WTC11 (cell line): ENCODE data around the gene PLCD4. TPM values are rescaled to one million over a fixed set of nuclear protein-coding genes. Genes with fewer than 3 reads are reported as not detected.

Experiments used
- ATAC-seq: fragments of 200-7000 bp; cut with Tn5 transposase; 2 replicates; pipeline ENCODE4 v1.10.0; 2021; ENCODE audit warnings: mild to moderate bottlenecking, moderate library complexity
- CTCF ChIA-PET: fragments of 300-600 bp; sonication (Branson Sonifier 250); formaldehyde crosslinking; loops from one replicate; lab custom pipeline; 2021; ENCODE audit warnings: antibody characterized with exemption; lab: Charles Lee
- POLR2A ChIA-PET: fragments of 350-600 bp; sonication (Branson Sonifier 250); formaldehyde crosslinking; loops from one replicate; lab custom pipeline; 2021; ENCODE audit warnings: antibody characterized with exemption; lab: Charles Lee
- DNase-seq: peaks from one replicate; pipeline ENCODE4 v3.0.0; 2021; ENCODE audit warnings: low spot score
- H3K27ac Mint-ChIP-seq: 2 replicates; pipeline ENCODE4 v1.8.0; 2021; ENCODE audit warnings: mixed read lengths
- H3K27me3 Mint-ChIP-seq: 2 replicates; pipeline ENCODE4 v1.8.0; 2021; ENCODE audit warnings: low read depth, mild to moderate bottlenecking, moderate library complexity, mixed read lengths
- H3K36me3 Mint-ChIP-seq: 2 replicates; pipeline ENCODE4 v1.8.0; 2021; ENCODE audit warnings: mixed read lengths
- H3K4me1 Mint-ChIP-seq: 2 replicates; pipeline ENCODE4 v1.8.0; 2022; ENCODE audit warnings: mixed read lengths
- H3K4me3 Mint-ChIP-seq: 2 replicates; pipeline ENCODE4 v1.8.0; 2021; ENCODE audit warnings: mild to moderate bottlenecking, moderate library complexity, mixed read lengths
- H3K9me3 Mint-ChIP-seq: 2 replicates; pipeline ENCODE4 v1.8.0; 2021; ENCODE audit warnings: mixed read lengths
- CREB1 ChIP-seq: sonication (generic); formaldehyde crosslinking; IDR thresholded peaks from 2 replicates; pipeline ENCODE4 v1.8.0; 2023; ENCODE audit warnings: mild to moderate bottlenecking, missing genetic modification reagents
- CREM ChIP-seq: sonication (generic); formaldehyde crosslinking; IDR thresholded peaks from 2 replicates; pipeline ENCODE4 v1.8.1; 2022; ENCODE audit warnings: mild to moderate bottlenecking, missing genetic modification reagents, moderate library complexity
- ETV6 ChIP-seq: sonication (generic); formaldehyde crosslinking; IDR thresholded peaks from 2 replicates; pipeline ENCODE4 v1.8.1; 2022; ENCODE audit warnings: mild to moderate bottlenecking, missing genetic modification reagents
- JAZF1 ChIP-seq: fragments of 250-450 bp; sonication (Bioruptor Pico); IDR thresholded peaks from 2 replicates; pipeline ENCODE4 v1.9.0; 2021; ENCODE audit warnings: moderate library complexity, mild to moderate bottlenecking, inconsistent platforms
- MXD4 ChIP-seq: fragments of 250-450 bp; sonication (Bioruptor Pico); IDR thresholded peaks from 2 replicates; pipeline ENCODE4 v1.8.0; 2021; ENCODE audit warnings: mild to moderate bottlenecking, moderate library complexity, borderline replicate concordance
- NFE2L1 ChIP-seq: sonication (generic); formaldehyde crosslinking; IDR thresholded peaks from 2 replicates; pipeline ENCODE4 v1.8.1; 2023; ENCODE audit warnings: missing genetic modification reagents
- NR2C2 ChIP-seq: sonication (generic); formaldehyde crosslinking; IDR thresholded peaks from 2 replicates; pipeline ENCODE4 v1.8.0; 2022; ENCODE audit warnings: mild to moderate bottlenecking, missing genetic modification reagents
- OVOL2 ChIP-seq: fragments of 250-450 bp; sonication (Bioruptor Pico); IDR thresholded peaks from 2 replicates; pipeline ENCODE4 v1.9.0; 2021; ENCODE audit warnings: mild to moderate bottlenecking, borderline replicate concordance
- SOX15 ChIP-seq: fragments of 250-450 bp; sonication (Bioruptor Pico); IDR thresholded peaks from 2 replicates; pipeline ENCODE4 v1.9.0; 2021; ENCODE audit warnings: mild to moderate bottlenecking
- SP1 ChIP-seq: sonication (generic); formaldehyde crosslinking; conservative IDR thresholded peaks from 2 replicates; pipeline ENCODE4 v1.8.1; 2022; ENCODE audit warnings: missing genetic modification reagents
- ZNF138 ChIP-seq: sonication (generic); formaldehyde crosslinking; conservative IDR thresholded peaks from 2 replicates; pipeline ENCODE4 v1.8.1; 2022; ENCODE audit warnings: mild to moderate bottlenecking, moderate library complexity, missing genetic modification reagents
- ZNF232 ChIP-seq: sonication (generic); formaldehyde crosslinking; IDR thresholded peaks from 2 replicates; pipeline ENCODE4 v1.8.0; 2022; ENCODE audit warnings: mild to moderate bottlenecking, missing genetic modification reagents
- ZNF263 ChIP-seq: sonication (generic); formaldehyde crosslinking; IDR thresholded peaks from 2 replicates; pipeline ENCODE4 v1.8.1; 2022; ENCODE audit warnings: low read depth, mild to moderate bottlenecking, moderate library complexity, missing genetic modification reagents
- ZNF317 ChIP-seq: sonication (generic); formaldehyde crosslinking; IDR thresholded peaks from 2 replicates; pipeline ENCODE4 v1.8.1; 2023; ENCODE audit warnings: low read depth, mild to moderate bottlenecking, moderate library complexity, missing genetic modification reagents, borderline replicate concordance
- total RNA-seq: library from RNA; stranded (reverse); gene quantifications from 3 replicates; pipeline ENCODE4 v1.2.3, GENCODE V29; 2021
- TF ChIP-seq, protein P1 (sequence below): sonication (generic); formaldehyde crosslinking; IDR thresholded peaks from 2 replicates; pipeline ENCODE4 v1.8.0; 2022; ENCODE audit warnings: mild to moderate bottlenecking, missing genetic modification reagents
- TF ChIP-seq, protein P2 (sequence below): sonication (generic); formaldehyde crosslinking; IDR thresholded peaks from 2 replicates; pipeline ENCODE4 v1.8.0; 2022; ENCODE audit warnings: mild to moderate bottlenecking, missing genetic modification reagents
- TF ChIP-seq, protein P3 (sequence below): sonication (generic); formaldehyde crosslinking; IDR thresholded peaks from 2 replicates; pipeline ENCODE4 v1.8.1; 2023; ENCODE audit warnings: mild to moderate bottlenecking, missing genetic modification reagents
- TF ChIP-seq, protein P4 (sequence below): sonication (generic); formaldehyde crosslinking; IDR thresholded peaks from 2 replicates; pipeline ENCODE4 v1.8.0; 2023; ENCODE audit warnings: mild to moderate bottlenecking, missing genetic modification reagents
- TF ChIP-seq, protein P5 (sequence below): sonication (generic); formaldehyde crosslinking; IDR thresholded peaks from 2 replicates; pipeline ENCODE4 v1.8.1; 2023; ENCODE audit warnings: mild to moderate bottlenecking, missing genetic modification reagents, moderate library complexity
- TF ChIP-seq, protein P6 (sequence below): fragments of 250-450 bp; sonication (Bioruptor Pico); IDR thresholded peaks from 2 replicates; pipeline ENCODE4 v1.8.0; 2021; ENCODE audit warnings: mild to moderate bottlenecking

PLCD4 gene
- total RNA-seq, 1 experiment from 2014 or later, result 0.28 TPM

DNA sequence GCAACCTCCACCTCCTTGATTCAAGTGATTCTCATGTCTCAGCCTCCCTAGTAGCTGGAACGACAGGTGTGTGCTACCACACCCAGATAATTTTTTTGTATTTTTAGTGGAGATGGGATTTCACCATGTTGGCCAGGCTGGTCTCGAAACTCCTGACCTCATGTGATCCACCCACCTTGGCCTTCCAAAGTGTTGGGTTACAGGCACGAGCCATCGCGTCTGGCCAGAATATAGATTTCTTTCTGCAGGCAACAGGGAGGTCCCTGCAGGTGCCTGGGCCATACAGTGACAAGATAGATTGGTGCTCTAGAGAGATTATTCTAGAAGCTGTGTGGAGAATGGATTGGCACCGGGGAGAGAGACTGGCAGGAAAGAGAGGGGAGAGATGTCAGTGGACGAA lies 13.3 kb downstream of the PLCD4 start:
- Mint-ChIP-seq H3K27me3 (no peaks in the 10 kb centered on the region), H3K27ac (no peak overlapping the region), H3K4me3 (no peak overlapping the region), H3K9me3 (no peaks in the 10 kb centered on the region), H3K36me3 (no peaks in the 10 kb centered on the region), H3K4me1 (peaks cover 3% of the 10 kb centered on the region)
- ChIA-PET POLR2A (interaction anchor here (0.6 kb wide), 1 partner anchor 36 kb away, joined by 3 read pairs; no protein-coding TSS in a partner anchor), CTCF (no interaction called here)
- ATAC-seq (no peak), DNase-seq (no peak)
- TF ChIP-seq OVOL2 (CRISPR knock-in tag), result no peak
- no peak for TF ChIP-seq SP1
- TF ChIP-seq, protein P1, sequence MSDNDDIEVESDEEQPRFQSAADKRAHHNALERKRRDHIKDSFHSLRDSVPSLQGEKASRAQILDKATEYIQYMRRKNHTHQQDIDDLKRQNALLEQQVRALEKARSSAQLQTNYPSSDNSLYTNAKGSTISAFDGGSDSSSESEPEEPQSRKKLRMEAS (CRISPR knock-in tag), result no peak
- TF ChIP-seq CREM (CRISPR knock-in tag), result no peak
- no peak for TF ChIP-seq ZNF317 (CRISPR knock-in tag)
- no peak for TF ChIP-seq MXD4 (CRISPR knock-in tag)
- TF ChIP-seq NR2C2, result no peak
- TF ChIP-seq ZNF232 (CRISPR knock-in tag), result no peak
- no peak for TF ChIP-seq JAZF1
- no peak for TF ChIP-seq ZNF138 (CRISPR knock-in tag)
- TF ChIP-seq SOX15 (CRISPR knock-in tag), result no peak
- TF ChIP-seq, protein P2, sequence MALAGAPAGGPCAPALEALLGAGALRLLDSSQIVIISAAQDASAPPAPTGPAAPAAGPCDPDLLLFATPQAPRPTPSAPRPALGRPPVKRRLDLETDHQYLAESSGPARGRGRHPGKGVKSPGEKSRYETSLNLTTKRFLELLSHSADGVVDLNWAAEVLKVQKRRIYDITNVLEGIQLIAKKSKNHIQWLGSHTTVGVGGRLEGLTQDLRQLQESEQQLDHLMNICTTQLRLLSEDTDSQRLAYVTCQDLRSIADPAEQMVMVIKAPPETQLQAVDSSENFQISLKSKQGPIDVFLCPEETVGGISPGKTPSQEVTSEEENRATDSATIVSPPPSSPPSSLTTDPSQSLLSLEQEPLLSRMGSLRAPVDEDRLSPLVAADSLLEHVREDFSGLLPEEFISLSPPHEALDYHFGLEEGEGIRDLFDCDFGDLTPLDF, result no peak
- TF ChIP-seq, protein P3, sequence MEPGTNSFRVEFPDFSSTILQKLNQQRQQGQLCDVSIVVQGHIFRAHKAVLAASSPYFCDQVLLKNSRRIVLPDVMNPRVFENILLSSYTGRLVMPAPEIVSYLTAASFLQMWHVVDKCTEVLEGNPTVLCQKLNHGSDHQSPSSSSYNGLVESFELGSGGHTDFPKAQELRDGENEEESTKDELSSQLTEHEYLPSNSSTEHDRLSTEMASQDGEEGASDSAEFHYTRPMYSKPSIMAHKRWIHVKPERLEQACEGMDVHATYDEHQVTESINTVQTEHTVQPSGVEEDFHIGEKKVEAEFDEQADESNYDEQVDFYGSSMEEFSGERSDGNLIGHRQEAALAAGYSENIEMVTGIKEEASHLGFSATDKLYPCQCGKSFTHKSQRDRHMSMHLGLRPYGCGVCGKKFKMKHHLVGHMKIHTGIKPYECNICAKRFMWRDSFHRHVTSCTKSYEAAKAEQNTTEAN (CRISPR knock-in tag), result no peak
- TF ChIP-seq CREB1 (CRISPR knock-in tag), result no peak
- TF ChIP-seq, protein P4, sequence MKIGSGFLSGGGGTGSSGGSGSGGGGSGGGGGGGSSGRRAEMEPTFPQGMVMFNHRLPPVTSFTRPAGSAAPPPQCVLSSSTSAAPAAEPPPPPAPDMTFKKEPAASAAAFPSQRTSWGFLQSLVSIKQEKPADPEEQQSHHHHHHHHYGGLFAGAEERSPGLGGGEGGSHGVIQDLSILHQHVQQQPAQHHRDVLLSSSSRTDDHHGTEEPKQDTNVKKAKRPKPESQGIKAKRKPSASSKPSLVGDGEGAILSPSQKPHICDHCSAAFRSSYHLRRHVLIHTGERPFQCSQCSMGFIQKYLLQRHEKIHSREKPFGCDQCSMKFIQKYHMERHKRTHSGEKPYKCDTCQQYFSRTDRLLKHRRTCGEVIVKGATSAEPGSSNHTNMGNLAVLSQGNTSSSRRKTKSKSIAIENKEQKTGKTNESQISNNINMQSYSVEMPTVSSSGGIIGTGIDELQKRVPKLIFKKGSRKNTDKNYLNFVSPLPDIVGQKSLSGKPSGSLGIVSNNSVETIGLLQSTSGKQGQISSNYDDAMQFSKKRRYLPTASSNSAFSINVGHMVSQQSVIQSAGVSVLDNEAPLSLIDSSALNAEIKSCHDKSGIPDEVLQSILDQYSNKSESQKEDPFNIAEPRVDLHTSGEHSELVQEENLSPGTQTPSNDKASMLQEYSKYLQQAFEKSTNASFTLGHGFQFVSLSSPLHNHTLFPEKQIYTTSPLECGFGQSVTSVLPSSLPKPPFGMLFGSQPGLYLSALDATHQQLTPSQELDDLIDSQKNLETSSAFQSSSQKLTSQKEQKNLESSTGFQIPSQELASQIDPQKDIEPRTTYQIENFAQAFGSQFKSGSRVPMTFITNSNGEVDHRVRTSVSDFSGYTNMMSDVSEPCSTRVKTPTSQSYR (CRISPR knock-in tag), result no peak
- no peak for TF ChIP-seq ETV6 (CRISPR knock-in tag)
- no peak for TF ChIP-seq NFE2L1
- TF ChIP-seq, protein P5, sequence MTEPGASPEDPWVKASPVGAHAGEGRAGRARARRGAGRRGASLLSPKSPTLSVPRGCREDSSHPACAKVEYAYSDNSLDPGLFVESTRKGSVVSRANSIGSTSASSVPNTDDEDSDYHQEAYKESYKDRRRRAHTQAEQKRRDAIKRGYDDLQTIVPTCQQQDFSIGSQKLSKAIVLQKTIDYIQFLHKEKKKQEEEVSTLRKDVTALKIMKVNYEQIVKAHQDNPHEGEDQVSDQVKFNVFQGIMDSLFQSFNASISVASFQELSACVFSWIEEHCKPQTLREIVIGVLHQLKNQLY, result no peak
- TF ChIP-seq ZNF263, result no peak
- TF ChIP-seq, protein P6, sequence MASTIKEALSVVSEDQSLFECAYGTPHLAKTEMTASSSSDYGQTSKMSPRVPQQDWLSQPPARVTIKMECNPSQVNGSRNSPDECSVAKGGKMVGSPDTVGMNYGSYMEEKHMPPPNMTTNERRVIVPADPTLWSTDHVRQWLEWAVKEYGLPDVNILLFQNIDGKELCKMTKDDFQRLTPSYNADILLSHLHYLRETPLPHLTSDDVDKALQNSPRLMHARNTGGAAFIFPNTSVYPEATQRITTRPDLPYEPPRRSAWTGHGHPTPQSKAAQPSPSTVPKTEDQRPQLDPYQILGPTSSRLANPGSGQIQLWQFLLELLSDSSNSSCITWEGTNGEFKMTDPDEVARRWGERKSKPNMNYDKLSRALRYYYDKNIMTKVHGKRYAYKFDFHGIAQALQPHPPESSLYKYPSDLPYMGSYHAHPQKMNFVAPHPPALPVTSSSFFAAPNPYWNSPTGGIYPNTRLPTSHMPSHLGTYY (CRISPR knock-in tag), result no peak
